Pancreas (tissue), 10 donors: ENCODE results near the gene REPS2. TPM values are rescaled to one million over a fixed set of nuclear protein-coding genes. Genes with fewer than 3 reads are reported as not detected.

Source experiments
- ATAC-seq, 4 donors: fragments of 200-7000 bp; cut with Tn5 transposase; one replicate each; pipeline versions ENCODE4 v1.8.0 to v1.9.1; 2020; ENCODE audit warnings: mild to moderate bottlenecking in 4 of 4, moderate library complexity in 4 of 4
- DNase-seq, 6 donors: peaks; one replicate each; pipeline ENCODE4 v3.0.0-alpha.2; 2020
- FAIRE-seq: peaks from 2 replicates; lab custom pipeline; 2012; peaks lifted over from hg19 to GRCh38; lab: Jason Lieb, UNC
- H3K27ac ChIP-seq, 4 donors: fragments of 200-600 bp; sonication (generic); 1 replicate in 3 of 4; 2 replicates in 1 of 4; pipeline versions ENCODE4 v1.5.0 to v1.8.0; 2020
- H3K27me3 ChIP-seq, 4 donors: fragments of 200-600 bp; one replicate each; pipeline ENCODE4 v1.8.0; 2021
- H3K36me3 ChIP-seq, 3 donors: fragments of 200-600 bp; sonication (generic) in 1 of 3; one replicate each; pipeline versions ENCODE4 v1.5.0 to v1.8.0; 2020 to 2021
- H3K4me1 ChIP-seq, 3 donors: fragments of 200-600 bp; one replicate each; pipeline ENCODE4 v1.8.0; 2021
- H3K4me3 ChIP-seq, 4 donors: fragments of 200-600 bp; sonication (generic) in 2 of 4; one replicate each; pipeline versions ENCODE4 v1.5.0 to v1.8.0; 2020 to 2021
- H3K9me3 ChIP-seq, 4 donors: fragments of 200-600 bp; one replicate each; pipeline ENCODE4 v1.8.0; 2021
- WGBS, 2 donors: extraction: QIAGEN DNeasy Blood & Tissue Kit; methylation state at CpG; one replicate each; pipeline ENCODE4 v1.1.7; 2013; 5-methylcytosine and 5-hydroxymethylcytosine counted together
- intact Hi-C, 3 donors: fragments of 100-400 bp; cut with DNase I; formaldehyde crosslinking; loops; one replicate each; pipeline versions ENCODE4 v1.11.1 to v1.14.2; 2022
- polyA plus RNA-seq, 2 donors: library from polyadenylated mRNA; stranded (reverse); fragments of 200-250 nt; gene quantifications; one replicate each; pipeline ENCODE4 v1.2.3, GENCODE V29; 2013
- total RNA-seq, 6 donors: library from RNA; stranded (reverse); fragmentation: NEBNext Ultra II Directional in 4 of 6; extraction: Animal tissue kit (Norgen Biotek cat#: 25700) in 4 of 6; gene quantifications; one replicate each; pipeline versions ENCODE4 v1.2.1 to v1.2.4, GENCODE V29; 2021 to 2023
- TF ChIP-seq, protein P1 (sequence below), 4 donors: fragments of 200-600 bp; sonication (generic) in 3 of 4; IDR thresholded peaks; one replicate each; pipeline versions ENCODE4 v1.5.0 to v1.8.0; 2021; ENCODE audit warnings: antibody characterized with exemption in 4 of 4
- donor health status: healthy with polysubstance abuse.
- donor health status: DM: no; HTN: no; CAD: no; lungs with moderate emphysema.
- donor health status: DM: no; HTN: no; CAD: no.
- donor health status: control.
- donor health status: control.
- donor health status: Bipolar disorder and iron deficiency.
- donor health status: DM: yes; HTN: yes; CAD: no.
- donor health status: DM: no; HTN: no; CAD: no.
- donor health status: DM: no; HTN: no; CAD: no.
- donor health status: DM: yes; HTN: yes; CAD: no.

REPS2 gene
- total and polyA plus RNA-seq, 8 donors, result 5.2 to 29.3 (median 15.3) TPM

DNA sequence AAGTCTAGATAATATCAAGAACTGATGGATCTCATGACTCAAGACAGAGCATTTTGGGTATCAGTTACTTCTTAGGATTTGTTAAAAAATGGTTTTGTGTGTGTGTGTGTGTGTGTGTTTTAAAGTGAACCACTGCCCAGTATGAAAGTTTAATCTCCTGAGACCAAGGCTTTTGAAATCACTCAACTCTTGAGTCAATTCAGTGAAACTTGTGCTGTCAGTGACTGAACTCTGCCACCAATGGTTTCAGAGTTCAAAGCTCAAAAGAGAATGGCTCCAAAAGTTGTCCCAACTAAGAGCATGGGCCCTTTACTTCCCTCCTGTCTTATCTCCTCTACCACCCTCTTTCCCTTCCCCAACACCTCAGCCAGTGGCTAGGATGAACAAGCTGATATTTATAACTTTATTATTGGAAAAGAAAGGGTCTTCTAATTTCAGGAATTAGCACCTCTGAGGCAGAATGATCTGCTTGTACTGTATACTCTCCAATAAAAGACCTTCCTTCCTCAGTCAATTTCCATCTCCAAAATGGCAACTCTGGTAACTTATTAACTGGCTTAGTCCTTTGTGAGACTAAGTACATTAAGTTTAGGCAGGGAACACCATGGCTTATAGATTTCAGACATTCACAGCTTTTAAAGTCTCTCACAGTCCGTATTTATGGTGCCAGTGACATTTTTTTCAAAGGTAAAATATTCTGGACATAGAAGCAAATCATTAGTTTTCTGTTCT, 152.2 kb downstream of the REPS2 start:
- ATAC-seq, result no peak
- no peak for DNase-seq
- 49 to 74% methylated on average over 1 of the region's 1 CpG for WGBS, 2 donors
- Histone ChIP-seq H3K27ac (no peak overlapping the region), H3K9me3 (no peaks in the 10 kb centered on the region), H3K36me3 (no peaks in the 10 kb centered on the region), H3K27me3 (no peaks in the 10 kb centered on the region), H3K4me1 (no peaks in the 10 kb centered on the region), H3K4me3 (no peak overlapping the region)
- no peak for FAIRE-seq
- TF ChIP-seq, protein P1, sequence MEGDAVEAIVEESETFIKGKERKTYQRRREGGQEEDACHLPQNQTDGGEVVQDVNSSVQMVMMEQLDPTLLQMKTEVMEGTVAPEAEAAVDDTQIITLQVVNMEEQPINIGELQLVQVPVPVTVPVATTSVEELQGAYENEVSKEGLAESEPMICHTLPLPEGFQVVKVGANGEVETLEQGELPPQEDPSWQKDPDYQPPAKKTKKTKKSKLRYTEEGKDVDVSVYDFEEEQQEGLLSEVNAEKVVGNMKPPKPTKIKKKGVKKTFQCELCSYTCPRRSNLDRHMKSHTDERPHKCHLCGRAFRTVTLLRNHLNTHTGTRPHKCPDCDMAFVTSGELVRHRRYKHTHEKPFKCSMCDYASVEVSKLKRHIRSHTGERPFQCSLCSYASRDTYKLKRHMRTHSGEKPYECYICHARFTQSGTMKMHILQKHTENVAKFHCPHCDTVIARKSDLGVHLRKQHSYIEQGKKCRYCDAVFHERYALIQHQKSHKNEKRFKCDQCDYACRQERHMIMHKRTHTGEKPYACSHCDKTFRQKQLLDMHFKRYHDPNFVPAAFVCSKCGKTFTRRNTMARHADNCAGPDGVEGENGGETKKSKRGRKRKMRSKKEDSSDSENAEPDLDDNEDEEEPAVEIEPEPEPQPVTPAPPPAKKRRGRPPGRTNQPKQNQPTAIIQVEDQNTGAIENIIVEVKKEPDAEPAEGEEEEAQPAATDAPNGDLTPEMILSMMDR (IDR thresholded peaks at IDR 0.05), result no peak
- intact Hi-C loops, result no loop called here

DNA sequence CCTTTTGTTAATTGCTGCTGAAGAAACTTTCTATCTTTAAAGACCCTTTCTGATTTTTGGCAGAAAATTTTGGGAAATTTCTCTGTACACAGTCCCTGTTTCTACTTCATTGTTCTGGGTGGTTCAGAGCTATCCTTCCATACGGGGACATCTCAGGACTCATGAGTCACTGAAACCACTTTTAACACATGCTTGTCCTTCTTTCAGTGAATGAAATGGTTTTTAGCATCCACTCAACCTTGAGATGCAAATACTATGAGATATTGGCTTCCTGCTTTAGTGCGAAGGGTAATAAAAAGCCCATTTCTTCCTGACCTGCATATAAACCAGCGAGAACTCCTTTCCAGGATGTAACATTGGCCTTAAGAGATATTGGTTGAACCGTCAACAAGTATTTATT, 158.0 kb downstream of the REPS2 start:
- no peaks in the 10 kb centered on the region for H3K9me3 ChIP-seq
- DNase-seq, result no peak
- H3K4me3 ChIP-seq, result no peak overlapping the region
- no peaks in the 10 kb centered on the region for H3K36me3 ChIP-seq
- H3K4me1 ChIP-seq, result no peaks in the 10 kb centered on the region
- H3K27me3 ChIP-seq, result no peaks in the 10 kb centered on the region
- TF ChIP-seq, protein P1 (IDR thresholded peaks at IDR 0.05), result no peak
- no peak for FAIRE-seq
- intact Hi-C loops, result no loop called here
- 74 to 88% methylated on average over 4 of the region's 4 CpGs for WGBS, 2 donors
- H3K27ac ChIP-seq, result no peak overlapping the region
- ATAC-seq, result no peak

DNA sequence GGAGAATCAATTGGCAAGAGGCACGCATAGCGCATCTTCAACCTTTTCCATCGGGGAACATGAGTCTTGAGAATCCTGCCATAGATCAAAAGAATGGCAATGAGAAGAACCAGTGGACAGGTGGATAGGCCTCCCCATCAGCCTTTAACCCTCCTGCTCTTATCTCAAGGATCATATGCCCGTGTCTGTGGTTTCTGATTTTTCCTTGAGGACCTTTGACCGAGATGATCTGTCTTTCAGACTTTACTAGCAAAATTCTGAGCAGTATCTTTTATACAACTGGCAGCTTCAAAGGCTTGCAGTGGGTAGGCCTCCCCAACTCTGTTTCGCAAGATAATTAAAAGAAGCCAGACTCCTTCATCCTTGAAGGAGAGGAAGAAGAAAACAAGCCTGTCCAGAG, 174.4 kb downstream of the REPS2 start:
- no peak for DNase-seq
- H3K27me3 ChIP-seq, result peaks cover 0 to 5% (median 0%) of the 10 kb centered on the region in 4 donors
- ATAC-seq, result no peak
- no peak overlapping the region for H3K4me3 ChIP-seq
- FAIRE-seq, result no peak
- no peaks in the 10 kb centered on the region for H3K9me3 ChIP-seq
- no peak overlapping the region for H3K27ac ChIP-seq
- no peaks in the 10 kb centered on the region for H3K36me3 ChIP-seq
- intact Hi-C loops, result no loop called here
- H3K4me1 ChIP-seq, result no peaks in the 10 kb centered on the region
- TF ChIP-seq, protein P1 (IDR thresholded peaks at IDR 0.05), result no peak
- WGBS, 2 donors, result 80 to 82% methylated on average over 6 of the region's 6 CpGs

DNA sequence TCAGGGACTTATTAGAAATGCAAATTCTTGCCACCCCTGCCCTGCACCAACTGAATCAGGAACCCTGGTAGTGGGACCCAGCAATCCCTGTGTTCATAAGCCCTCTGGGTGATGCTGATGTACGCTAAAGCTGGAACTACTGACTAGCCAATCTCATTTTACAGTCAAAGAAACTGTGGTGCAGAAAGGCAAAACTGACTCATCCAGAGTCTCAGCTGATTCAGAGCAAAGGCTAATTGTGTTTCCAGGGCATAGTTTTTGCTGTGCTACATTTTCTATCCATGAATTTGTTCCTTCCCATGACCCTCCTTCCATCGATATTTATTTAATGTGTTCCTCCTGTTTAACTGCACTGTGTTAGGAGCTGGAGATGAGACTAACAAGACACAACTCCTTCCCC, 207.5 kb downstream of the REPS2 start:
- intact Hi-C loops, result no loop called here
- DNase-seq (no peak), FAIRE-seq (no peak), ATAC-seq (no peak)
- Histone ChIP-seq H3K4me3 (no peak overlapping the region), H3K9me3 (no peaks in the 10 kb centered on the region), H3K36me3 (no peaks in the 10 kb centered on the region), H3K27me3 (no peaks in the 10 kb centered on the region), H3K4me1 (no peaks in the 10 kb centered on the region), H3K27ac (no peak overlapping the region)
- TF ChIP-seq, protein P1 (IDR thresholded peaks at IDR 0.05), result no peak
- 79 to 100% methylated on average over 2 of the region's 2 CpGs for WGBS, 2 donors

DNA sequence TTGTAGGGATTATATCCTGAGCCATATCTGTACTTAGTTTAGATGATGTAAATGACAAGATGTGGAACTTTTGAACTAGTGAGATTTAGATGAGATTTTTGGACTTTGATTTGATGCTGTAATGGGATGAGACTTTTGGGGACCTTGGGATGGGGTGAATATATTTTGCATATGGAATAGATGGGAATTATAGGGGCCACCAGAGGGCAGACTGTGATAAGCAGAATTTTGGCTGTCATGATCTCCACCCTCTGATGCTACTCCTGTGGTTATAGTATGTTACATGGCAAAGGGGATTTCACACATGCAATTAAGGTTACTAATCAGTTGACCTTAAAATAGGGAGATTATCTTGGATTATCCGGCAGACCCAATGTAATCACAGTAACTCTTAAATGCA, 214.5 kb downstream of the REPS2 start:
- FAIRE-seq (no peak), DNase-seq (no peak), ATAC-seq (no peak)
- Histone ChIP-seq H3K4me3 (no peak overlapping the region), H3K36me3 (no peaks in the 10 kb centered on the region), H3K4me1 (no peaks in the 10 kb centered on the region), H3K27ac (no peak overlapping the region), H3K27me3 (no peaks in the 10 kb centered on the region), H3K9me3 (no peaks in the 10 kb centered on the region)
- intact Hi-C loops, result no loop called here
- 96 to 98% methylated on average over 1 of the region's 1 CpG for WGBS, 2 donors
- TF ChIP-seq, protein P1 (IDR thresholded peaks at IDR 0.05), result no peak
